GM11168 (cell line): ENCODE data around the gene PTEN.
"Not testable (repeated sequence)": the region's sequence is repeated elsewhere in the genome, so short reads cannot be mapped to it uniquely, and the experiment has no call there.

Experiments
- in situ Hi-C: fragments of 300-500 bp; cut with MboI; formaldehyde crosslinking; loops from one replicate; pipeline ENCODE4 v1.12.0; 2022; ENCODE audit warnings: low sequenced_read_pairs; ENCODE audit not compliant: unreplicated experiment

Gene PTEN

GRCh38 chr10:87863053-87863943 lies at the start of gene PTEN, which contains the start of gene KLLN:
TSS of gene PTEN (plus strand) at chr10:87863625. CDS start at chr10:87864470, 845 bp downstream.
TSS of gene KLLN (minus strand) at chr10:87863533. CDS start at chr10:87862487, 1,046 bp downstream.
- in situ Hi-C loops: loop anchor here (10.0 kb wide), 1 partner anchor 532 kb away; no protein-coding TSS in a partner anchor

GRCh38 chr10:87816163-87816897 lies 47.1 kb upstream of the PTEN start:
- in situ Hi-C loops: no loop called here

- in situ Hi-C loops: no loop called here
These were observed 46.4 kb upstream of the PTEN start for GRCh38 chr10:87816898-87817608.

- in situ Hi-C loops: no loop called here
These were observed 45.6 kb upstream of the PTEN start, which contains the start of gene ATAD1 for GRCh38 chr10:87817609-87818504. TSS of gene ATAD1 (minus strand) at chr10:87818226. CDS start at chr10:87814599, 3,627 bp downstream.

- in situ Hi-C loops: no loop called here
These were observed 44.7 kb upstream of the PTEN start for GRCh38 chr10:87818505-87819288.

- in situ Hi-C loops: no loop called here
These were observed 44.2 kb upstream of the PTEN start for GRCh38 chr10:87819289-87819585.

GRCh38 chr10:87826653-87827052 lies 36.8 kb upstream of the PTEN start:
- in situ Hi-C loops: no loop called here

- in situ Hi-C loops: no loop called here
These were observed 35.7 kb upstream of the PTEN start for GRCh38 chr10:87827681-87828080.

GRCh38 chr10:87829051-87829450 lies 34.4 kb upstream of the PTEN start:
- in situ Hi-C loops: not testable (repeated sequence)

- in situ Hi-C loops: no loop called here
These were observed 33.3 kb upstream of the PTEN start for GRCh38 chr10:87829986-87830729.

- in situ Hi-C loops: no loop called here
These were observed 27.3 kb upstream of the PTEN start for GRCh38 chr10:87836098-87836497.

GRCh38 chr10:87837445-87837844 lies 26.0 kb upstream of the PTEN start:
- in situ Hi-C loops: no loop called here

GRCh38 chr10:87838650-87839049 lies 24.8 kb upstream of the PTEN start:
- in situ Hi-C loops: no loop called here

GRCh38 chr10:87841186-87841585 lies 22.2 kb upstream of the PTEN start:
- in situ Hi-C loops: no loop called here

GRCh38 chr10:87842220-87842641 lies 21.2 kb upstream of the PTEN start:
- in situ Hi-C loops: no loop called here

GRCh38 chr10:87842776-87843497 lies 20.5 kb upstream of the PTEN start:
- in situ Hi-C loops: no loop called here

- in situ Hi-C loops: no loop called here
These were observed 19.7 kb upstream of the PTEN start for GRCh38 chr10:87843714-87844113.
